Mesothelial cell of epicardium (in vitro differentiated cells): ENCODE measurements around the gene HDAC6. TPM values are rescaled to one million over a fixed set of nuclear protein-coding genes. Genes with fewer than 3 reads are reported as not detected.
A peak's percentile ranks its signal among the peaks of the same experiment; 100 is the strongest.

Experiments
- DNase-seq, 2 experiments: peaks; one replicate each; pipeline ENCODE4 v3.0.0; 2021; ENCODE audit warnings: low spot score in 2 of 2; ENCODE audit not compliant: unreplicated experiment in 2 of 2
- H3K27ac Mint-ChIP-seq: 2 replicates; pipeline ENCODE4 v1.8.0; 2021; ENCODE audit warnings: mixed read lengths
- H3K27me3 Mint-ChIP-seq: 2 replicates; pipeline ENCODE4 v1.8.0; 2021; ENCODE audit warnings: low read depth, mixed read lengths
- H3K36me3 Mint-ChIP-seq: 2 replicates; pipeline ENCODE4 v1.8.0; 2021; ENCODE audit warnings: mixed read lengths
- H3K4me1 Mint-ChIP-seq: 2 replicates; pipeline ENCODE4 v1.8.0; 2021; ENCODE audit warnings: mixed read lengths
- H3K4me3 Mint-ChIP-seq: 2 replicates; pipeline ENCODE4 v1.8.0; 2021; ENCODE audit warnings: mild to moderate bottlenecking, moderate library complexity, mixed read lengths
- H3K9me3 Mint-ChIP-seq: 2 replicates; pipeline ENCODE4 v1.8.0; 2021; ENCODE audit warnings: mixed read lengths
- CTCF ChIP-seq: fragments of 200-600 bp; sonication (generic); IDR thresholded peaks from one replicate; pipeline ENCODE4 v1.5.0; 2021; ENCODE audit warnings: antibody characterized with exemption; ENCODE audit not compliant: unreplicated experiment
- total RNA-seq: library from RNA; stranded (reverse); gene quantifications from 3 replicates; pipeline ENCODE4 v1.2.1, GENCODE V29; 2021

Gene HDAC6
- total RNA-seq: 196 to 205 TPM (median 200 TPM) in 3 replicates

- H3K27me3 Mint-ChIP-seq: no peaks in the 10 kb centered on the region
- peaks cover 10% of the 10 kb centered on the region for H3K4me1 Mint-ChIP-seq
- peak within 1 kb of the TSS; percentile 93 for H3K4me3 Mint-ChIP-seq
- no peak for TF ChIP-seq CTCF
- peaks cover 30% of the 10 kb centered on the region for H3K9me3 Mint-ChIP-seq
- peaks cover 9% of the 10 kb centered on the region for H3K36me3 Mint-ChIP-seq
- peak within 1 kb of the TSS; percentile 99 for H3K27ac Mint-ChIP-seq
- peak; percentile 90 to 91 for DNase-seq
Measured at GRCh38 chrX:48801280-48802088, at the start of gene HDAC6. HDAC6 (plus strand) TSS chrX:48802067; CDS start chrX:48802693, 626 bp downstream.

GRCh38 chrX:48752498-48752897 lies 49.4 kb upstream of the HDAC6 start:
- peaks cover 4% of the 10 kb centered on the region for H3K4me1 Mint-ChIP-seq
- peaks cover 13% of the 10 kb centered on the region for H3K9me3 Mint-ChIP-seq

GRCh38 chrX:48753708-48754228 lies 48.1 kb upstream of the HDAC6 start:
- Mint-ChIP-seq H3K9me3 (peaks cover 13% of the 10 kb centered on the region), H3K4me3 (no peak overlapping the region), H3K27ac (no peak overlapping the region), H3K27me3 (no peaks in the 10 kb centered on the region), H3K36me3 (no peaks in the 10 kb centered on the region), H3K4me1 (no peaks in the 10 kb centered on the region)
- TF ChIP-seq CTCF: no peak
- no peak for DNase-seq

More at GRCh38 chrX:48752498-48752897, 49.4 kb upstream of the HDAC6 start:
- DNase-seq: no peak
- no peaks in the 10 kb centered on the region for H3K36me3 Mint-ChIP-seq
- no peak for TF ChIP-seq CTCF
- H3K27me3 Mint-ChIP-seq: no peaks in the 10 kb centered on the region
- no peak overlapping the region for H3K27ac Mint-ChIP-seq
- H3K4me3 Mint-ChIP-seq: no peak overlapping the region

DNA sequence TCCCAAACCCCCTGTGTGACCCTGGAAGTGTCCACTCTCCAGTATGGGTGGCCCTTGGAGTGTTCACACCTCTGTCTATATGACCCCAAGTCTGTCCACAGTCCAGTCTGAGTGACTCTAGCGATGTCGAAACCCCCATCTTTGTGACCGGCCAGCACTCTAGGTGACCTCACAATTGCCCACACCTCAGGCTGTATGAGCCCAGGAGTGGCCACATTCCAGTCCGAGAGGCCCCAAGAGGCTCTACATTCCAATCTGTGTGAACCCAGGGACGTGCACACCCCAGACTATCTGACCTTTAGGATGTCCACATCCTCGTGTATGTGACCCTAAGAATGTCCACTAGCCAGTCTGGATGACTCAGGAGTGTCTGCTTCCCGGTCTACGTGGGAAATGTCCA lies 47.6 kb upstream of the HDAC6 start:
- peaks cover 12% of the 10 kb centered on the region for H3K9me3 Mint-ChIP-seq
- no peak overlapping the region for H3K4me3 Mint-ChIP-seq
- no peaks in the 10 kb centered on the region for H3K27me3 Mint-ChIP-seq
- DNase-seq: no peak
- H3K4me1 Mint-ChIP-seq: no peaks in the 10 kb centered on the region
- H3K27ac Mint-ChIP-seq: no peak overlapping the region
- TF ChIP-seq CTCF: no peak
- no peaks in the 10 kb centered on the region for H3K36me3 Mint-ChIP-seq

- Mint-ChIP-seq H3K4me1 (peaks cover 8% of the 10 kb centered on the region), H3K27ac (peak within 1 kb of the TSS; percentile 75), H3K27me3 (peaks cover 1% of the 10 kb centered on the region), H3K36me3 (no peaks in the 10 kb centered on the region), H3K4me3 (no peak within 1 kb of the TSS), H3K9me3 (peaks cover 10% of the 10 kb centered on the region)
- DNase-seq: peak in 1 of 2 experiments; percentile 47
- TF ChIP-seq CTCF: no peak
Measured at GRCh38 chrX:48761674-48762471, 40.0 kb upstream of the HDAC6 start, which contains the start of gene GLOD5. GLOD5 (plus strand) TSS chrX:48761747; CDS start chrX:48761791, 44 bp downstream.
